D341Med (cell line): ENCODE data around the gene NOTCH2.

Experiments
- DNase-seq: peaks from one replicate; pipeline ENCODE4 v3.0.0; 2012; ENCODE audit warnings: low spot score

NOTCH2 gene

GRCh38 chr1:119906927-119907652, 162.4 kb downstream of the NOTCH2 start:
- DNase-seq: no peak

DNA sequence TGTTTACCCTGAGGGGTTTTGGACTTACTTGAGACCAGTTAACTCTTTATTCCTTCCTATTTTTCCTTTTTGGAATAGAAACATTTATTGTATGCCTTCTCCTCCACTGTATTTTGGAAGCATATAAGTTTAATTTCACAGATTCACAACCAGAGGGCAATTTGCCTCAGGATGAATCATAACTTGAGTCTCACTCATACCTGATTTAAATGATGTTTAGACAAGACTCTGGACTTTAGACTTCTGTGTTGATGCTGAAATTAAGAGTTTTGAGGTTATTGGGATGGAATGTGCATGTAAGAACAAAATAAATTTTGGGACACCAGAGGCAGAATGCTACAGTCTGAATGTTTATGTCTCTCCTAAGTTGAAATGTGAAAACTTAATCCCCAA, 166.0 kb downstream of the NOTCH2 start:
- DNase-seq: no peak

GRCh38 chr1:119902775-119903442, 166.6 kb downstream of the NOTCH2 start:
- no peak for DNase-seq

DNA sequence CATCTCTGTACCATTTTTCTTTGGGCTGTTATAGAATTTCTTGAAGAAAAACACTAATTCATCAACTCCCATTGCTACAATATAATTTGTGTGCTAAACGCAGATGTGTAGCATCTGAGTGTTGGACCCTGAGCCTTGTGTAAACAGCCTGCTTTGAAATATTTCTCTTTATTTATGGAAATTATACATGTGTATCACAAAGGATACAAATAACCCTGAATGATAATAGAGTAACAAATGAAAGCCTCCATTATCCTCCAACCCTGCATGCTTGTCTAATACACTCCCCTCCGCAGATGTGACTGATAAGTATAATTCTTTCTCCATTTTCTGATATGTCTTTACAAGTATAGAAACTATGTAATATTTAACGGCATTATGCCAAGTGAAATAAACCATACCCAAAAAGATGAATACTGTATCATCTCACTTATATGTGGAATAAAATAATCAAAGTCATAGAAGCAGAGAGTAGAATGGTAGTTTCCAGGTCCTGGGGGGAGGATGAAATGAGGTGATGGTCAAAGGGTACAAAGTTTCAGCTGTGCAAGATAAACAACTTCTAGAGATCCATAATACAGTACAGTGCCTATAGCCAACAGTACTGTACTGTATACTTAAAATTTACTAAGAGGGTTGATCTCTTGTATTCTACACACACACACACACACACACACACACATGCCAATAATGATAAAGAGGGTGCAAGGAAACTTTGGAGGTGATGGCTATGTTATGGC, 170.3 kb downstream of the NOTCH2 start:
- no peak for DNase-seq

DNA sequence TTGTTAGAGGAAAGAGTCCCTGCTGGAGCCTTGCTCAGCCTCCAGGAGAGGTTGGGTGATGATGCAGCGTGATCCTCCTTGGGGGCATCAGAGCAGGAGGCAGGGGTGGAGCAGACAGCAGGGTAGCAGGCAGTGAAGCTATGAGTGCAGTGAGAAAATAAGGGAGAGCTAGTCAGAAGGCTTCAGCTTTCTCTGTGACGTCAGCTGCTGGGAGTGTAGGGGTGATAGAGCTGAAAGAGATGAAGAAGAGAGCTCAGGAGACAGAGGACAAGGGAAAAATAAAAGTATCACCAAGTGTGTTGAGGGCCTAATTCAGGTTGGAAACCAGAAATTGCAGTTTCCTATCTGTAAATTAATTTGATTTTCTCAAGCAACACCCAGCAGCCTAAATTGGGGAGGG, 170.9 kb downstream of the NOTCH2 start:
- no peak for DNase-seq

DNA sequence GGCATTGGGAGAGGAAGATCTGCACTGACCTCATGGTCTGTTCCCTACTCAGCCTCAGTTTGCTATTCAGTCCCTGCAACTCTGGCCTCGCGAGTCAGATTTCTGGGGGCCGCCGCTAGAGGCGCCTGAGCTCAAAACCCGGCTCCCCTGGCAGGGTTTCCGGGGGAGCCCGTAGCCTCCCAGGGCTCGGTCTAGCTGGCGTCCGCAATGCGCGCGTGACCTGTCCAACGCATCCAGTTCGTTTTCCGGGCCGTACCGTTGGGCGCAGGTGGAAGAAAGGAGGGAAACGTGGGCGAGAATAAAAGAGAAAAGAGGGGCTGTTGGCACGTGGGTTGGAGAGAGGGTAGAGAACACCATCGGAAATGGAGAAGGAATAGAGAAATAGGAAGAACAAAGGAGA, 173.2 kb downstream of the NOTCH2 start, which contains the start of gene ADAM30:
TSS of gene ADAM30 (minus strand) at position 213 of the 400 bp plus-strand sequence. CDS start at position 34, 179 bp downstream.
- DNase-seq: no peak

- DNase-seq: no peak
Observed at GRCh38 chr1:119895102-119895501, 174.4 kb downstream of the NOTCH2 start.

GRCh38 chr1:119893827-119894700, 175.4 kb downstream of the NOTCH2 start:
- DNase-seq: no peak

- DNase-seq: no peak
Observed at GRCh38 chr1:119893238-119893791, 176.1 kb downstream of the NOTCH2 start.

DNA sequence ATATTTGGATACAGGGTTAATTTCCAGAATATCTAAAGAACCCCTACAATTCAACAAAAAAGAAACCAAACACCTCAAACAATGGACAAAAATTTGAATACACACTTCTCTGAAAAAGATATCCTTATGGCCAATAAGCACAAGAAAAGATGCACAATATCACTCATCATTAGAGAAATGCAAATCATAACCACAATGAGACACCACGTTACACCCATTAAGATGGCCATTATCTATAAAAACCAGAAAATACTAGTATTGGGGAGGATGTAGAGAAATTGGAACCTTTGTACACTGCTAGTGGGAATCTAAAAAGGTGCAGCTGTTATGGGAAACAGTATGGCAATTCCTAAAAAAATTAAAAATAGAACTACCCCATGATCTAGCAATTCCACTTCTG, 178.1 kb downstream of the NOTCH2 start:
- no peak for DNase-seq

GRCh38 chr1:119888476-119888875, 181.0 kb downstream of the NOTCH2 start:
- no peak for DNase-seq

- DNase-seq: no peak
Observed at GRCh38 chr1:119887427-119887826, 182.0 kb downstream of the NOTCH2 start.

DNA sequence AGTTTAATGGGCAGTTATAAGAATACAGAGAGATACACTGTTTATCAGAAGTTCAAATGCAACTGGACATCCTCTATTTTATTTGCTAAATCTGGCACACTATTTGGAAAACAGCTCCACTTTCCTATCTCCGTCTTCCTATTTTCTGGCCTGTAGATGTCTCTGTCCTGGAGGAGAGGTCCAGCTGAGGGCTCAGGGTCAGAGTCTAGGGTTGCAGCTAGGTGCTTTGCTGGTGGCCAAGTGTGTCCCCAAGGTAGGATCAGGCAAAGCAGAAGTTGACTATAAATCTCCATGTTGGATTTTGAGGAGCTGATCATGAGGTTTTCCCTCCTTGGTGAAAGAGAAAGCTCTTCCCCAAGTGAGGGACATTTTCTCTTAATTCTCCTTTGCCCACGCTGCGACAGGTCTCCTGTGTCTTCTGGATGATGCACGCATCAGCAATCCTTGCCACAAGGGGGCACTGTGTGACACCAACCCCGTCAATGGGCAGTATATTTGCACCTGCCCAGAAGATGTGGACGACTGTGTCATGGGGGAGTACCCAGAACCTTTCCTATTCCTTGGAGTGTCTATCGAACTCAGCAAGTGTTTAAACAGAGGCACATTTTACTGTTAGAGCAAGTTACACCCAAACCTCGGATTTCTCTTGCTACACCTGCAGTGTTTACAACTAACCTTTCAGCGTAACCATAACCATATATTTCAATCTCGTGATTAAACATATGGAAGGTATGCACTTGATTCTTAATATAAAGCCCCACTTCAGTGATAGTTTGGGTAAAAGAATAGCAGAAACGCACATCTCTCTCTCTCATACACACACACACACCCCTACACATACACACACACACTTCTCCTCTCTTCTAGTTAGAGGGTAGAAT, 183.3 kb downstream of the NOTCH2 start:
- peak; percentile 66 for DNase-seq

- no peak for DNase-seq
Observed at GRCh38 chr1:119884711-119885110, 184.8 kb downstream of the NOTCH2 start.

- no peak for DNase-seq
Observed at GRCh38 chr1:119883826-119884225, 185.6 kb downstream of the NOTCH2 start.

DNA sequence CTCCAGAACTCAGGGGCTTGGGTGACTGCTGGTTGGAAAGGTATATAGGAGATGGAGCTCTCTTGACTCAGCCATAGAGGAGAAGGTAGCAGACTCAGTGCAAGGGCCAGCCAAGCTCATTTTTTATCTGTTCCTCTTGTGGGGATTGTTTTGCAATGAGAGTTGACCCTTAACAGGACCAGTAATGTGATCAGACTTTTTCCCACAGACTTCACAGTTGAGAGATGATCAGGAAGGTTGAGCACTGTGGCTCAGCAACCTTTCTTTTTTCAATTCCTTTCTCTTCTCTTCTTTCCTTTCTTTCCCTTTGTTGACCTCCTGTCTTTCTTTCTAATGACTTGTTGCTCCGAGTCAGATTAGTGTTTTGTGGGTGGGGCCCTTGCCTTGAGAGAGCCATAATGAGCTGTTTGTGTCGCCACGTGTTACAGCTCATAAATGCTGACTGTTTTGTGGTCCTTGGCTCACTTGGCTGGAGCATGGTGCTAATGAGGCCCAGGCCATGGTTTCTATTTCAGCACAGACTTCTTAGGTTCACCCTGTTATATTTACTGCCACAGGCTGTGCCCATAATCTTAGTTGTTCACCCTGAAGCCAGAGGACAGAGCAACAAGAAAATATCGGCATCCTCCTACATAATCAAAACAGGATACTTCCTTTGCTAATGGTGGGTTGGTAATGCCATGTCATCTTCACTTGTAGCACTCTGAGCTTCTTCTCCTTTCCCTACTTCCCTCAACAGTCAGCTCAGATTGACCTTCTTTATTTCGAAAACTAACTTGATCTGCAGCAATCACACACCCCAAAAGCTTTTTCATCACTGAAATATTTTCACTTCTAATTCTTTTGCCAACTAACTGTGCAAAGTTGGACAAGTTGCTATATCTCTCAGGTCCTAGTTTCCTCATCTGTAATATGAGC, 187.1 kb downstream of the NOTCH2 start:
- no peak for DNase-seq

DNA sequence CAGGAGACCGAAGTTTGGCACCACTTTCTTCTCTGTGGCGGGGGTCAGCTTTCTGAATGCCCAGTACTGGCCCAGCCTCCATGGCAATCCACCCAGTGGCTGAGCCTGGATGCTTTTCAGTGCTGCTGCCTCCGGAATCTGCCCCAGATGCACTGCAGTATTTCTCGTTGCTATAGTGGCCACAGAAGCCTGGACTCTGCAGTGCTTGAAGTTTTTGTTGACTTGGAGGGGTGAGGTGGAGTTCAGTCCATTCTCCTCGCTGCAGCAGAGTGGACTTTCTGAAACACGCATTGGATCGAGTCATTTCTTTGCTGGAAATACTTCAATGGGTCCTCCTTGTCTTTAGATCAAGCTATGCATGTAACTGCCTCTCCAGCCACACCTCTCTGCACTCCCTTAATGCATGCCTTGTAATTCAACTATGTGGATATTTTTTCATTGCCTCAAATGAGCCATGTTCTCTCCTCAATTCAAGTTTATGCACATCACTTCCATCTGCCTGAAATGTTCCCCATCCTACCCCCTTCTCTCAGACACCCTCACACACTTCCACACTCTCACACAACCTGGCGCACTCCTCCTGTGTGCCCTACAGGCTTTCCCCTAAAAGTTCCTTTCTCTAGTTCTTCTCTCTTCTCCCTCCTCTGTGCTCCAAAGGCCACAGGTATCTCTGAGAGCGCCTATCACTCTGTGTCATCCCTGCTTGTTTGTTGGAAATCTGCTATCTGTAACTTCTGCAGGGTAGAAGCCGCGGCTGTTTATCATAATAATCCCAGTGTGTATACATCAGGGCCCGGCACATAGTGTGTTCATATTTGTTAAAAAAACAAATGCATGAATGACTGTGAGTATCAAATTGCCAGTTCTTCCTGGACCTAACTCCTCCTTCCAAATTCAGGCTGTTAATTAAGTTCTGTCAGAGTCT, 189.7 kb downstream of the NOTCH2 start:
- DNase-seq: no peak

DNA sequence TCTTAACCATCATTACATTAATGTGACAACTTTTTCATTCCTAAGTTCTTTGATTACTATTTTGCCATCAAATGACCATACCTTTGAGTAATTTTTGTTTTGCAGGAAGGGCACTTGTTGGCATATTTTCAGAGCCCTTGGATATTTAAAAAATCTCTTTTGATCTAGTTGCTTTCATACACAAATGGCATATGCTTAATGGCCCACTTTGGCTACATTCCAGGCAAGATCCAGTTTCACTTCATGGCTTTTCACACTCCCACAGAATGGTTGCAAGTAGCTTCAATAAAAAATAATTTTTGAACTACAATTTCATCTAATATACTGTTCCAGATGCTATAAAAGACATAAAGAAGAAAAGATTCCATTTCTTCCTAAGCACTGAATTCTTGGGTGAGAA, 191.3 kb downstream of the NOTCH2 start:
- no peak for DNase-seq
